Measurements from ENCODE around the gene PHF21B. TPM values are rescaled to one million over a fixed set of nuclear protein-coding genes. Genes with fewer than 3 reads are reported as not detected.
"Not testable (repeated sequence)": the region's sequence is repeated elsewhere in the genome, so short reads cannot be mapped to it uniquely, and the experiment has no call there.

The PHF21B gene
- total RNA-seq, 1 donor from 2014 or later: 3.9 TPM

DNA sequence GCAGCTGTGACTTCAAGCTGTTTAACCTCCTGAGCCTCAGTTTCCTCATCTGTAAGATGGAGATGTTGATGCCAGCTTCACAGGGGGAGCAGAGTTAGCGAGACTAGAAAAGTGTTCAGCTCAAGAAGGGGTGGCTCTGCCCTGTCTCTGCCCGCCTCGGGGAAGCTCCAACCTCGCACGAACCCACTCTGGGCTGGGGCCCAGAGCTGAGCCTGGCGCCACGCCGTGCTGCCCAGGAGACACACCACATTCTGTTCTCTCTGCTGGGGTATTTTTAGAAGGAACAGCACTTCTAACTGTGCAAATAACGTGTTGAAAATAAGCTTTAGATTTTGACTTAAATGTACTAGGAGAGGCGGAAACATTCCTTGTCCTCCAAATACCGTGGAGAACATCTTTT, 74.1 kb downstream of the PHF21B start:
- DNase-seq (ENCODE audit: low spot score): no peak

DNA sequence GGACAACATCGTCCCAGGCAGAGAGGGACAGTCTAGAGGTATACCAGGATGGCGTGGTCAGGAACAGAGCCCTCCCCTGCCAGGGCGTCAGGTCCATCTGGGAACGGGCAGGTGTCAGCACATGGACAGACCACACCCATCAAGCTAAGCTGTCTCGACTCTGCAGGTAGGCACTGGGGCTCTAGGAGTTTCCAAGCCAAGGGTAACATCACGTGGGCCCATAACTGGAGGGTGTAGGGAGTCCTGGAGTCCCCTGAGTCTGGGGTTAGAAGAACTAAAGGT, 75.4 kb downstream of the PHF21B start:
- DNase-seq (ENCODE audit: low spot score): no peak

DNA sequence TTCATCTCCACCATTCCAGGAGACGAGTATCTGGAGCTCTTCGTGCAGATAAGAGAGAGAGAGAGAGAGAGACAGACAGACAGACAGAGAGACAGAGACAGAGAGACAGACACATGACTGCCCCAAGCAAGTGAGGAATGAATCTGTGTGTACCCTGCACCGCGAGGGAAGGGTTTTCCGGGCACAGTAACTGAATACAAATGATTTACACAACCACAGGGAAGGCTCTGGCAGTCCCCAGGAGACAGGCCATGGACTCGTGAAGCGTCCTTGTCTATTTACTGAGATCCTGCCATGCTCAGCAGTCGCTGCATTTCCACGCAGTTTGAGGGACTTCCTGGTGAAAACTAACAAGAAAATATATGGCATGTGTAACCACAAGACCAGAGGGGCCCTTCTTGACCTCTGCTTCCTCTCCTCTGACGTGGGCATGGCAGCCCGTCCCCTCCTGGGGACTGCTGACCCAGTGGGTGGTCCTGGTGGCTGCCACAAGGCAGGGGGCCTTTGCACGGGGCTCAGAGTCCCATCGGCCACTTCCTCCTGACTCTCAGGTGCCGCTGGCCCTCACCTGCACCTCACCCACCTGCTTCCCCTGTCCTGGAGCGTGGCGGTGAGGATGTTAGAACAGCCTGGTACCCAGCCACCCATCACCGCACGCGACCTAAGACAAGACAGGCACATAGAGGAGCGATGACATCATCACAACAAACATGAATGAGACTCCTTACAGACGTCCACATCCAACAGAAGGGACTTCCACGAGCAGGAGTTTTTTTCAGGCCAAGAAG, 75.9 kb downstream of the PHF21B start:
- no peak for DNase-seq (ENCODE audit: low spot score)

DNA sequence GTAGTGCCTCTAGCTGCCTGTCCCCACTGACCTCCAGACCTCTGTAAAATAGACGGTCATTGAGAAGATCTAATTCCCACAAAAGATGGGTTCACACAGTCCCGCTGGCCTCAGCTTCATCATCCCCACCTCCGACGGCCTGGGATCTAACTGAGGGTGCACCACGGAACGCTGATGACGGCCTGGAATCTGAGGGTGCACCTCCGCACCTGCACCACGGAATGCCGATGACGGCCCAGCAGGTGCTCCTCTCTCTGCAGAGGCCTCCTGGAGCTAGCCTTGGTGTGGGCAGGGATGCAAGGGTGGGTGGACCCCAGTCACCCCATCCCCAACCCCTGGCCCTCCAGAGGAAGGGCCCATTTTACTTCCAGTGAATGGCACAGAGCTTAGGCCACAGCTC, 77.3 kb downstream of the PHF21B start:
- DNase-seq (ENCODE audit: low spot score): no peak

DNA sequence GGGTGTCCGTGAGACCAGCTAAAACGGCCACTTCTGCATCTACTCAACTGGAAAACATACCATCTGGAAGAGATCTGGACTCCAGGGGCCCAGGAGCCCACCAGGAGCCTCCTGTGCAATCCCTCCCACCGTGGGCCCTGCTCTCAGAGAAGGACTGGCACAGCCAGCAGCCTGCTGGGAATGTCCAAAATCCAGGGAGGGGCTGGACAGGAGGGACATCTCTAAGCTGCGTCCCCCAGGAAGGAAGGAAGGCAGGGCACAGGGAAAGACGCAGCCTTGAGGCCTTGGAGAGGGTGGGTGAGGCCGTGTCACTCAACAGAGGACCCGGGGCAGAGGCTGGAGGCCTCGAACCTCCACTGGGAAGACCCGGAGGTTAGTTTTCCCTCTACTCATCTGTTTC, 78.0 kb downstream of the PHF21B start:
- no peak for DNase-seq (ENCODE audit: low spot score)

DNA sequence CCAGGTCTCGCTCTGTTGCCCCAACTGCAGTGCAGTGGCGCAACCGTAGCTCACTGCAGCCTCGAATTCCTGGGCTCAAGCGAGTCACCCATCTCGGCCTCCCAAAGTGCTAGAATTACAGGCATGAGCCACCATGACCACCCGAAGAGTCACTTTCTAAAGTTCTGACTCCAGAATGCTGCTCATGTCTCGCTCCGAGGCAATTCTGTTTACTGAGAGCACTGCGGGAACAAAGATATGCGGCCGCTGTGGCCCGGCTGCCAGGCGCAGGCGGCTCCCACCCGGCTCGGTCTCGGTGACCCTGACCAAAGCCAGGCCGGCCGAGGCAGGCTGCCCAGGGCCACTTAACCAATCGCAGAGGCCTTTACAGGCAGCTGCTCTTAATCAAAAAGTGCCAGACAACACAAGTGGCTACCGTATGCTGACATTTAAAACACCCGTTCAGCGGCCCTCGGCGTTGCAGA, 78.7 kb downstream of the PHF21B start:
- no peak for DNase-seq (ENCODE audit: low spot score)

DNA sequence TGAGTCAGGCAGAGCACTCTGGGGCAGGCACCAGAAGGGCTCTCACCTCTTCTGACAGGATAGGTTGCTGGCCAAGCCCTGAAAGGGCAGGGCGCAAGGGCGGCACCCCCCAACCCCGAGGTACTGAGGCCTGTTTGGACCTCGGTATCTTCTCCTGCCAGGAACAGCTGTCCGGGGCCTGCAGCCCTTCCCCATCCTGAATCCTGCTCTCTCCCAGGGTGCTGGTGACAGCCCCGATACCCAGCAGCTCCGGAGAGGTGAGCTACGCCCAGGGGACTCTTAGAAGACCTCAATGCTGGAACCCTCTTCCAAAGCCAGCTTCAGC, 79.1 kb downstream of the PHF21B start:
- DNase-seq (ENCODE audit: low spot score): no peak

DNA sequence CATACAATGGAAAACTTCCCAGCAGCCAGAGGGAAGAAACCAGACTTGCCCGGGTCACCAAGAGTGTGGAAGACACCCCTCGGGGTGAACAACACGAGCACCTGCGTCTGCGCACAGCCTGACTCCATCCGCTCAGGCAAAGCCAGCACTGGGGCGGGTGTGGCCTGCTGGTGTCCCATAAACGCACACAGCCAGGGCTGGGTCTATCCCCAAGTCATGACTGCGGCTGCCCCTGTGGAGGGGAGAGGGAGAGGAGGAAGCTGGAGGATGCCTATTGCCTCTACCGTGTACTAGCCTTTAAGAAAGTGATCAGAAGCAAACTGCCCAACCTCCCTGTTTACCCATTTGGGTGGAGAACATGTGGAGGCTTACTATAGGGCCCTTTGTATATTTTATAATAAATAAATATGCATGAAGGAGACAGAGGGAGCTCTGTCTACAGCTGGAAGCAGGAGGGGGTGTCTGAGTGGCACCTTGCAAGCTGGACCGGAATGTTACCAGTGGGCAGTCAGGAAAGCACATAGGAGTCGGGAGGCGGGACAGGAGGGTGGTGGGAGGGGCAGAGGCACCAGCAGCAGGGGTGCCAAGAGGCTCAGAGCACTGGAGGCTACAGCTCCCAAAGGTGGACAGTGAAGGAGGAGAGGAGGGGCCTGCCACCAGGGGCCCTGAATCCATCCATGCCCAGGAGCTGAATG, 79.6 kb downstream of the PHF21B start:
- no peak for DNase-seq (ENCODE audit: low spot score)

DNA sequence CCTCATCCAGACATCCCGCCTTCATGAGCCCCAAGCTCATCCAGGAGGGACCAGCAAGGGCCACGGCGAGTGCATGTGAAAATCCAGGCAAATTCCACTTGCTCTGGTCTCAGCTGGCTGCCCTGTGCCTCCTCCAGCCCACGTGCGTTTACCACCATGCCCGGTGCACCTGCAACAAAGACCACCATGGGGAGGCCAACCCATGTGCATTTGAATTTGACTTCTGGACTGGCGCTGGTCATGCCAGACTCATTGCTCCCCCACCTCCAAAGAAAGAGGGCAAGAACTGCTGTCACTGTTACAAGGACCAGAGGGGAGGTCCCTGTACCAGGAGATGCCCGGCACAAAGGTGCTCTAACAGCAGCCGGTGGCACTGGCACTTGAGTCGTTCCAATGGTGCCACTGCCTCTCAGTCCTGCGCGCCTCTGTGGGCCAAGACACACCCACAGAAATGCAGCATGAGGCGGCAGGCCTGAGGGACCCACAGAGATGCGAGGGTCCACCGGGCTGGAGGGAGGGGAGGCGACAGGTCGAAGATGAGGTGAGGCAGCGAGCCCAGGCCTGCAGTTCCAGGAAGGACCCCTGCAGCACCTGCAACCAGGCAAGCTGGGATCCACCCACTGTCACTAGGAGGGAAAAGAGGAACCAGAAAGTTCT, 80.3 kb downstream of the PHF21B start:
- no peak for DNase-seq (ENCODE audit: low spot score)

DNA sequence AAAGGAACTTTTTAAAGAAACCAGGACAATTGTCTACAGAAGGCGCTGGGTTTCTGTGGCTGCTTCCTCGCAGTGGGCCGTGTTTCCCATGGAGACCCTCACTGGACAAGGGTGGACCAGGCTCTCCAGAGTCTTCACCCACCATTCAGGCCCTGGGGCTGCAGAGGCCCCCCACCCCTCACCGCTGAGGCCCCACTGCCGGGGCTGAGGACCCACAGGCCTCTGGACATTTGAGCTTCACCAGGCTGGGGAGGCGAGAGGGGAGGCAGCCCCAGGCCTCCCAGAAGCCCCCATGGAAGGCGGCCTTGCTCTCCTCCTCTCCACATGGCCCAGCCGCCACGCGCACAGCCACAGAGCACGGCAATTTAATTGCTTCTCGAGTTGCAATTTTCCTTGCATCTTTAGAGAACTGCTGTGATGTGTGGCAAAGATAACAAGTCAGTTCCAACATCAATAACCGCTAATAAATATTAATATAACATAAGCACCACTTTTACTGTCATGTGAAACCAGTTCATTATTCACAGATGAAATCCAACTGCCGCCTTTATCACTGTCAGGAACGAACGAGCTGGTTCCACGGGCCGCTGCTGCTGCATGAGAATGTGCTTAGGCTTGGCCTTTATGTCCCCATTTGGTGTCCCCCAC, 81.0 kb downstream of the PHF21B start:
- no peak for DNase-seq (ENCODE audit: low spot score)

DNA sequence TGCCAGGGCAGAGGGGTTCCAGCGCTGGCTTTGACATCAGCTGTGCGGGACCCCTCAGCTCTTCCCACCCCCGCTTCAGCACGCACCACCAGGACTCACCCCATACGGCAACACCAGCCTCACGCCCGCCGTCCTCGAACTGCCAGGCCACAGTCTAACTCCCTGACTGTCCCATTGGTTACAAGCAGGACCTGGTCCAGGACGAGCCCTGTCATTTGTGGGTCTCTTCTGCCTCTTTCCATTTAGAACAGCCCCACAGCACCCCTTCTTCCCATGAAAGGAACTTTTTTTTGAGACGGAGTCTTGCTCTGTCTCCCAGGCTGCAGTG, 81.7 kb downstream of the PHF21B start:
- DNase-seq (ENCODE audit: low spot score): no peak

DNA sequence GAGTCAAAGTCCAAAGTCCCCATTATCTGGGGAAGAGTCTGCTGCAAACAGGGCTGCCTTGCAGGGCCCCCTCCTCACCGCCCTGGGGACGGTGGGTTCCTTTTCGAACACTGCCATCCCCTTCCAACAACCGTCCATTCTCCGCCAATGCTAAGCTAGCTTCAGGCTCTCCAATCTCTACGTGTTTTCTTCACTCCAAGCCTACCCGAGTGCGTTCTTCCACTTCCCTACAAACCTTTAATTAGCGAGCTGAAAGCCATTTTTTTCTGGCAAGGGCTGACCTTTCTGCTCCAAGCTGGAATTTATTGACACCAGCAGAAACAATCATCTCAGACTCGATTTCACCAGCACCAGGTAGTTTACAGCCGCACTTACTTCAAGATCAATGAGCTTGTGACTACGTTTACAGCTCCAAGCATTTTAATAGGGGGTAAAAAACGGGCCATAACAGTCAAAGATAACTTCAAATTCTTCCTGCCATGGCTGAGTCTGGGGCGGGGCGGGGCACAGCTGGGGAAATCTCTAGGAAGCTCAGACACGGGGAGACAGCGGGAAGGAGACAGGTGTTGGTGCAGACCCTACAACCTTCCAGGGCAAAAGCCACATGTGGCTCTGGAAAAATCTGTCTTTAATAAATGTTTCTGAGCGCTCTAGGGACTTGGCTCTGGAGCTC, 82.2 kb downstream of the PHF21B start:
- DNase-seq (ENCODE audit: low spot score): no peak

DNA sequence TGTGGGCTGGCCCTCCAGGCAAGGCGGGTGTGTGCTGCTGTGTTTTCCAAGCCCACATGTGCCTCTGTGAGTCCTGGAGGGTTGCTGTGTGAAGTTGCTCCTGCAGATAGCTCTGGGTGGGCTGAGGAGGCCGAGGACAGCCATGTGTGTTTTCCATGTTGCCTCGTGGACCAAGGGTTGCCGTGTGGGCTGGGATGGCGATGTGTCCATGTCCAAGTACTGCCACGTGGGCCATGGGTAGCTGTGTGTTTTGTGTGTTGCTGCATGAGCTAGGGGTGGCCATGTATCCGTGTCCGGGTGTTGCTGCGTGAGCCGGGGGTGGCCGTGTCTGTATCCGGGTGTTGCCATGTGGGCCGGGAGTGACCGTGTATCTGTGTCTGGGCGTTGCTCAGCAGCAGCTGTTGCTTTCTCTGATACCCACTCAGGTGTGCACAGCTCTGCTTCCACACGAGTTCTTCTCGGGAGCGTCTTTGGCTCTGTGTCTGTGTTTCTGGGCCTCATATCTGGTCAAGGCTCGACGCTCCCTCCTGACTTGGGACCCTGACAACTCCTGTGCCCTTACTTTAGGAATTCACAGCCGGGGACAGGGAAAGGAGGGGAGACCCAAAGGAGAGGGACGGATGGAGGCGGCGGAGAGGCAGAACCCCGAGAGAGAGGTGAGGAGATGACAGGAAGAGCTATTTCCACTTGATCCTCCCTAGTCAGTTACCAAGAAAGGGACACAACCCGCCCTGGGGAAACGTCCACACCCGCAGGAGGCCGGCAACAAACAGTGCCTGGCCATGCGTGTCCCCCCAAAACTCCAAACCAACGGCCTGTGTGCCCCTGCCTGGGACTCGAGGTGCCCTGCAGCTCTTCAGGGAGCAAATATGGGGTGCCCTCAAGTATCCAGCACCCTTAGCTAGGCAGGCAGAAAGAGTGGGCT, 83.1 kb downstream of the PHF21B start:
- DNase-seq (ENCODE audit: low spot score): no peak

DNA sequence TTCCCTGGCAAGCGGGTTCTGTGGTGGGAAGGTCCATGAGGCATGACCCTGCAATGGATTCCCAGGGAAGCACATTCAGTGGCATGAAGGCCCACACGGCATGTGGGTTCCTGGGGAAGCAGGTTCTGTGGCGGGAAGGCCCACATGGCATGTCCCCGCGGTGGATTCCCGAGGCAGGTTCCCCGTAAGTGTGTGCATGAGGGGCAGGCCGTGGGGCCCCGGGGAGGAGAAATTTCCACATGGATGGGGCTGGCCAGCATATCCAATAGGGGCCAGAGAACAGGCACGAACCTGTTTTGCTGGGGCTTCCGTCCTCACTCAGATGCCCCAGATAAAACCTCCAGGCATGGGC, 83.7 kb downstream of the PHF21B start:
- no peak for DNase-seq (ENCODE audit: low spot score)

DNA sequence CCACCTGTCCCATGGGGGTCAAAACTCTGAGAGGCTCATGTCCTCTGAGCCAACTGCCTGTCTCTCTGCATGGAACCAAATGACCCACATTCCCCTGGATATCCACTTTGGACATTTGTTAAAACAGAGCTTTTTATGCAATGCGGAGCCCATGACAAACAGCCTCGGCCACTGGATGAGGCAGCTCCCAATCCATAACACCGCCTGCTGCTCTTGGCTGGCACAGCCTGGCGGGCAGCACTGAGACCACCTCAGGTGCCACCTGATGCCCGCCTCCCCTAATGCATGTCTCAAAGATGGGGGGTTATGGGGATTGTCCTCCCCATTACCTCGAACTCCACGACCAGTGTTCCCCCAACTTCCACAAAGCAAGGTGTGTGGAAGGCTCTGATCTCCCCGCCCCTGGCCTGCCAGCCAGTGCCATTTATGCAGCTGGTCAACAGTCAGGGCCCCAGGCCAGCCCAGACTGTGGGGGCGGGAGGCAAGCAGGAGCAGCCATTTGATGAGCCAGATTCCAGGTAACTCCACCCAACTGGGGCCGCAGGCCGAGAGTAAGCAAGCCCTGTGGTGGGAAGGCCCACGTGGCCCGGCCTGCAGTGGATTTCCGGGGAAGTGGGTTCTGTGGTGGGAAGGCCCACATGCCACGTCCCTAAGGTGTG, 84.2 kb downstream of the PHF21B start:
- DNase-seq (ENCODE audit: low spot score): no peak

DNA sequence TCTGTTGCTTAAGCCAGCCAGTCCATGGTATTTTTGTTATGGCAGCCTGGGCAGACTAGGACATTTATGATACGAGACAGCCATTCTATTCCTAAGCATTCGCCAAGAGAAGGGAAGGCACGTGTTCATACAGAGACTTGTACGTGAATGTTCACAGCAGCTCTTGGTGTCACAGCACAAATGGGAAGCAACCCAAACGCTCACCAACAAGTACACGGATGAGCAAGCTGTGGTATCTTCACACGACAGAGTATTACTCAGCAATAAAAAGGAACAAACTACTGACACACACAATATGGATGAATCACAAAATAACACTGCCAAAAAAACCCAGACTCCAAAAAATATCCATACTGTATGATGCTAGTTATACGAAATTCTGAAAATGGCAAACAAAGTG, 85.1 kb downstream of the PHF21B start:
- no peak for DNase-seq (ENCODE audit: low spot score)

DNA sequence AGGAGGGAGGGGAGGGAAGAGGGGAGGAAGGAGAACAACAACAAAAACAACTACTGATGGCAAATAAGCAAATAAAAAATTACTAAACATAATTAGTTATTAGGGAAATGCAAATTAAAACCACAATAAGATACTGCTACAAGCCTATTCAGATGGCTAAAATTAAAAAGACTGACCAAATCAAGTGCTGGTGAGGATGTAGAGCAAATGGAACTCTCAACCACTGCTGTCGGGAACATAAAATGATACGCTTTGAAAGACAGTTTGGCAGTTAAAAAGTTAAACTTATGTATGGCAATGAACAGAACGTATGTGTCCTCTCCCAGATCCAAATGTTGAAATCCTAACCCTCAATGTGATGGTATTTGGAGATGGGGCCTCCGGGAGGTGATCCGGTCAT, 85.7 kb downstream of the PHF21B start:
- no peak for DNase-seq (ENCODE audit: low spot score)

DNA sequence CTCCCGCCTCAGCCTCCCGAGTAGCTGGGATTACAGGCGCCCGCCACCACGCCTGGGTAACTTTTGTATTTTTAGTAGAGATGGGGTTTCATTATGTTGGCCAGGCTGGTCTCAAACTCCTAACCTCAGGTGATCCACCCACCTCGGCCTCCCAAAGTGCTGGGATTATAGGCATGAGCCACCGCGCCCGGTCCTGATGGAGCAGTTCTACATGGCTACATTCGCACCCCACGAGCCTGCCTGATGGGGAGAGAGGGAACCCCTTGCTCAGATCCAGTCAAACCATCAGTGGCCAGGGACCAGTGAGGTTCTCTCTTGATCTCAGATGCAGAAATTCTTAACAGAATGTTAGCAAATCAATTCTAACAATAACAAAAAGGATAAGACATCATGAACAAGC, 88.0 kb downstream of the PHF21B start:
- DNase-seq (ENCODE audit: low spot score): not testable (repeated sequence)

DNA sequence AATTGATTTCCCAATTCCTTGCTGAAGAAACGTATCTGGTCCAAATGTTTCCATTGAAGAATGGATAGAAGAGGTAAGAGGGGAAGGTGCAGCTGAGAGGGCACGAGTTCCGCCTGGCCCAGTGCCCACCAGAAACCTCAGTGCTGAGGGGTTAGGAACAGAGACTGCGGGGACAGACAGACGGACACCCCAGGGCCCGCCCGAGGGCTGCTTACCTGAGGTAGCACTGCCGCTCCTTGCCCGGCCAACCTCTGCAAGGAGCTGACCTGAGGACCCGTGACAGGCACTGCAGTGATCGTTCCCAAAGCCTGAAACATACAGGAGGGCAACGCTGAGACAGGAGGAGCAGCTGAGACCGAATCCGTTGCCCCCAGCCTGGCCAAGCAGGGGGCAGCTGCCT, 89.6 kb downstream of the PHF21B start:
- no peak for DNase-seq (ENCODE audit: low spot score)

DNA sequence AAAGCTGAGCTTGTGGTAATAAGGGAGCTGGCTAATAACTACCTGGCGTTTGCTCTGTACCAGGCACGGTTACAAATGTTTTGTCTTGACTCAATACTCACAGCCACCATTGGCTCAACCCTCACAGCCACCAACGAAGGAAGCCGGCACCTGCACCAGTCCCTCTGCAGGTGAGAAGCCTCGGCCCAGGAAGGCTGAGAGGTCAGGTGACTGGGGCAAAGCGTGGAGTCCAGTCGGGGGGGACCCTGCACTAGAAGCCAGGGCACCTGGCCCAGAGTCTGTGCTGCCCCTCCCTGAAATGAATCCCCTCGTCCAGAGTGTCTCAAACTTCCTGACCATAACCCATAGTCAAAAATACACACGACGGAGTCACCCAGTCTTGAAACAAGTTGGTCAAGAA, 90.1 kb downstream of the PHF21B start:
- no peak for DNase-seq (ENCODE audit: low spot score)

DNA sequence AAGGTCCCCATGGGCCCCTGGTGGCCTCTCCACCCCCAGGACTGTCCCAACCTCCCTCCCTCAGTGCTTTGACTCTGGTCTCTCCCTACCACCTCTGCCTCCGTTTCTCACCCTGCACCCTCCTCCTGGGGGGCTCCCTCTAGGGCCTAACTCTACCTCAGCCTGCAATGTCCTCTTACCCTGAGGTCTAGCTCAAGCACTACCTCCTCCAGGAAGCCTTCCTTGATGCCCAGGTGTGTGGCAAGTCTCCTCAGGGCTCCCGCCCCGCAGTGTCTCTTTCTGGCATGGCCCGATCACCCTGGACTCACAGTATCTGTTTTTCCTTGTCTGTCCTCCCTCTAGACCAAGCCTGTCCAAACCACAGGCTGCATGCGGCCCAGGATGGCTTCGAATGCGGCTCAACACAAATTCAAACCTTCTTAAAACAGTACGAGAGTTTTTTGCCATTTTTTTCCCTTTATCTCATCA, 90.8 kb downstream of the PHF21B start:
- no peak for DNase-seq (ENCODE audit: low spot score)

Measured in ureter (tissue), 1 donor.